Transverse colon (tissue), 4 donors: ENCODE data around the gene PLAGL1. TPM values are rescaled to one million over a fixed set of nuclear protein-coding genes. Genes with fewer than 3 reads are reported as not detected.

Source experiments
- DNase-seq: peaks from one replicate; pipeline ENCODE4 v3.0.0-alpha.2; 2019
- H3K27ac ChIP-seq, 4 donors: fragments of 200-600 bp; sonication (generic); 2 replicates each; pipeline ENCODE4 v1.5.1; 2016 to 2018; ENCODE audit warnings: inconsistent platforms in 4 of 4
- H3K27me3 ChIP-seq: fragments of 200-600 bp; sonication (generic); 2 replicates; pipeline ENCODE4 v1.5.1; 2017; ENCODE audit warnings: inconsistent platforms
- H3K36me3 ChIP-seq, 4 donors: fragments of 200-600 bp; sonication (generic); 2 replicates each; pipeline ENCODE4 v1.5.1; 2017 to 2019; ENCODE audit warnings: inconsistent platforms in 4 of 4
- H3K4me1 ChIP-seq, 4 donors: fragments of 200-600 bp; sonication (generic); 2 replicates each; pipeline ENCODE4 v1.5.1; 2017 to 2020; ENCODE audit warnings: inconsistent platforms in 4 of 4
- H3K4me3 ChIP-seq, 4 donors: fragments of 200-600 bp; sonication (generic); 1 replicate in 1 of 4; 2 replicates in 3 of 4; pipeline versions ENCODE4 v1.5.1 to v1.6.1; 2017 to 2019; ENCODE audit warnings: inconsistent platforms in 4 of 4
- H3K9me3 ChIP-seq, 2 donors: fragments of 200-600 bp; sonication (generic); 2 replicates each; pipeline ENCODE4 v1.5.1; 2017 to 2019; ENCODE audit warnings: inconsistent platforms in 2 of 2
- EP300 ChIP-seq: sonication (generic); formaldehyde crosslinking; IDR thresholded peaks from one replicate; pipeline ENCODE4 v1.6.1; 2017; ENCODE audit warnings: antibody characterized with exemption, low read depth
- POLR2A ChIP-seq: fragments of 450-650 bp; IDR thresholded peaks from one replicate; pipeline ENCODE4 v1.6.1; 2016; ENCODE audit warnings: antibody characterized with exemption, mild to moderate bottlenecking, moderate library complexity
- POLR2AphosphoS5 ChIP-seq, 3 donors: sonication (generic); formaldehyde crosslinking; IDR thresholded peaks; one replicate each; pipeline ENCODE4 v1.6.1; 2016; ENCODE audit warnings: antibody characterized with exemption in 3 of 3
- WGBS, 2 donors: methylation state at CpG; one replicate each; pipeline ENCODE4 v1.1.5; 2018; ENCODE audit warnings: low coverage in 1 of 2; 5-methylcytosine and 5-hydroxymethylcytosine counted together
- in situ Hi-C, 4 donors: fragments of 200-750 bp; cut with MboI; loops; one replicate each; pipeline versions ENCODE4 v1.15.0 to v1.15.1; 2017; ENCODE audit warnings: low sequenced_read_pairs in 3 of 4, low pct_ligation_motif_present in 1 of 4, low pct_unique_long_range_greater_than_20kb in 1 of 4
- intact Hi-C: fragments of 100-400 bp; cut with DNase I; formaldehyde crosslinking; loops from one replicate; pipeline ENCODE4 v1.15.1; 2023; ENCODE audit warnings: low total_unique reads
- total RNA-seq, 4 donors: library from RNA; depleted of rRNA; stranded (reverse); fragments of >200 nt; gene quantifications; one replicate each; pipeline ENCODE4 v1.1.0, GENCODE V29; 2016
- TF ChIP-seq, protein P1 (sequence below), 5 experiments: fragments of 200-600 bp in 3 of 5; fragments of 450-650 bp in 2 of 5; sonication (generic) in 3 of 5; IDR thresholded peaks; 1 replicate in 2 of 5; 2 replicates in 3 of 5; pipeline ENCODE4 v1.5.1; 2016 to 2017; ENCODE audit warnings: antibody characterized with exemption in 5 of 5, inconsistent platforms in 3 of 5, mild to moderate bottlenecking in 2 of 5, moderate library complexity in 1 of 5

PLAGL1 gene, protein sequence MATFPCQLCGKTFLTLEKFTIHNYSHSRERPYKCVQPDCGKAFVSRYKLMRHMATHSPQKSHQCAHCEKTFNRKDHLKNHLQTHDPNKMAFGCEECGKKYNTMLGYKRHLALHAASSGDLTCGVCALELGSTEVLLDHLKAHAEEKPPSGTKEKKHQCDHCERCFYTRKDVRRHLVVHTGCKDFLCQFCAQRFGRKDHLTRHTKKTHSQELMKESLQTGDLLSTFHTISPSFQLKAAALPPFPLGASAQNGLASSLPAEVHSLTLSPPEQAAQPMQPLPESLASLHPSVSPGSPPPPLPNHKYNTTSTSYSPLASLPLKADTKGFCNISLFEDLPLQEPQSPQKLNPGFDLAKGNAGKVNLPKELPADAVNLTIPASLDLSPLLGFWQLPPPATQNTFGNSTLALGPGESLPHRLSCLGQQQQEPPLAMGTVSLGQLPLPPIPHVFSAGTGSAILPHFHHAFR
- 100 to 1,000 TPM in 1 of 4 donors, 10 to 100 TPM in 3; 45.3 to 133 (median 50.4) TPM for total RNA-seq

DNA sequence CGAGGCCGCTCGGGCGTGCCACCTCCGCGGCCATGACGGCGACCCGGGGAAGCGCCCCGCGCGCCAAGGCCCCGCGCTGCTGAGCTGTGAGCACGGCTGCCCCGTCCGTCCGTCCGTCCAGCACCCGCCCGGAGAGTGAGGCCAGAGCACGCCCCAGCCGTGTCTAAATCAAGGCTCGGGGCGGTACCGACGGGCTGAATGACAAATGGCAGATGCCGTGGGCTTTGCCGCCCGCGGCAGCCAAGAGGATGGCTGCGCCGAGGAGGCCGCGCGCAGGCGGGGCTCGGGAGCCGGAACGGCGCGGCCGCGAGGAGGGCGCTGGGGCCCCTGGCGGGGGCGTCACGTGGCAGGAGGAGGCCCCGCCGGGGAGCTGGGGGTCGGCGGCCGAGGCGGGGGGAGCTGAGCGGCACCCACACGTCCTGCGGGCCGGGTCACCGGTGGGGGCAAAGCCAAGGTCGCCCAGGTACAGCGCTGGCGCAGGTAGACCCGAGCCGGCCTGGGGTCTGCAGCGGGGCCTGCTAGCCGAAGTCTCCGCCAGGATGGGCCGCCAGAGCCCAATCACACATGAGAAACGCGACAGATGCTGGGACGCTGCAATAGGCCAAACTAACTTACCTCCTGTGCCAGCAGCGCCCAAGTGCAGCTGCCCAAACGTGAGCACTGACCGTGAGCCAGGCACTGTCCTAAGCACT, at the start of gene PLAGL1:
TSS of gene PLAGL1 (minus strand) at position 140 of the 692 bp plus-strand sequence. CDS start 60,123 bp downstream, outside the sequence.
- no peaks in the 10 kb centered on the region for H3K36me3 ChIP-seq
- H3K4me1 ChIP-seq = peaks cover 0 to 18% (median 6%) of the 10 kb centered on the region in 4 donors
- no peaks in the 10 kb centered on the region for H3K9me3 ChIP-seq
- 64% methylated on average over 69 of the region's 75 CpGs; no CpG with 5 or more reads in 1 of the 2 donors for WGBS, 2 donors
- H3K27me3 ChIP-seq = no peaks in the 10 kb centered on the region
- no peak for TF ChIP-seq EP300
- TF ChIP-seq POLR2A = peak; percentile 73
- TF ChIP-seq, protein P1, sequence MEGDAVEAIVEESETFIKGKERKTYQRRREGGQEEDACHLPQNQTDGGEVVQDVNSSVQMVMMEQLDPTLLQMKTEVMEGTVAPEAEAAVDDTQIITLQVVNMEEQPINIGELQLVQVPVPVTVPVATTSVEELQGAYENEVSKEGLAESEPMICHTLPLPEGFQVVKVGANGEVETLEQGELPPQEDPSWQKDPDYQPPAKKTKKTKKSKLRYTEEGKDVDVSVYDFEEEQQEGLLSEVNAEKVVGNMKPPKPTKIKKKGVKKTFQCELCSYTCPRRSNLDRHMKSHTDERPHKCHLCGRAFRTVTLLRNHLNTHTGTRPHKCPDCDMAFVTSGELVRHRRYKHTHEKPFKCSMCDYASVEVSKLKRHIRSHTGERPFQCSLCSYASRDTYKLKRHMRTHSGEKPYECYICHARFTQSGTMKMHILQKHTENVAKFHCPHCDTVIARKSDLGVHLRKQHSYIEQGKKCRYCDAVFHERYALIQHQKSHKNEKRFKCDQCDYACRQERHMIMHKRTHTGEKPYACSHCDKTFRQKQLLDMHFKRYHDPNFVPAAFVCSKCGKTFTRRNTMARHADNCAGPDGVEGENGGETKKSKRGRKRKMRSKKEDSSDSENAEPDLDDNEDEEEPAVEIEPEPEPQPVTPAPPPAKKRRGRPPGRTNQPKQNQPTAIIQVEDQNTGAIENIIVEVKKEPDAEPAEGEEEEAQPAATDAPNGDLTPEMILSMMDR (IDR thresholded peaks at IDR 0.05) = no peak
- TF ChIP-seq POLR2AphosphoS5 (IDR thresholded peaks at IDR 0.05) = peak; percentile 71 to 96 (median 89)
- H3K27ac ChIP-seq = peak within 1 kb of the TSS; percentile 77 to 87 (median 84)
- H3K4me3 ChIP-seq = peak within 1 kb of the TSS; percentile 37 to 69 (median 63)
- intact Hi-C loops = loop anchor here (2.0 kb wide), 1 partner anchor 433 kb away; no protein-coding TSS in a partner anchor
- in situ Hi-C loops = loop anchor here in 1 of 4 donors (10.0 kb wide), 1 partner anchor 63 kb away; no protein-coding TSS in a partner anchor
- peak; percentile 69 for DNase-seq

DNA sequence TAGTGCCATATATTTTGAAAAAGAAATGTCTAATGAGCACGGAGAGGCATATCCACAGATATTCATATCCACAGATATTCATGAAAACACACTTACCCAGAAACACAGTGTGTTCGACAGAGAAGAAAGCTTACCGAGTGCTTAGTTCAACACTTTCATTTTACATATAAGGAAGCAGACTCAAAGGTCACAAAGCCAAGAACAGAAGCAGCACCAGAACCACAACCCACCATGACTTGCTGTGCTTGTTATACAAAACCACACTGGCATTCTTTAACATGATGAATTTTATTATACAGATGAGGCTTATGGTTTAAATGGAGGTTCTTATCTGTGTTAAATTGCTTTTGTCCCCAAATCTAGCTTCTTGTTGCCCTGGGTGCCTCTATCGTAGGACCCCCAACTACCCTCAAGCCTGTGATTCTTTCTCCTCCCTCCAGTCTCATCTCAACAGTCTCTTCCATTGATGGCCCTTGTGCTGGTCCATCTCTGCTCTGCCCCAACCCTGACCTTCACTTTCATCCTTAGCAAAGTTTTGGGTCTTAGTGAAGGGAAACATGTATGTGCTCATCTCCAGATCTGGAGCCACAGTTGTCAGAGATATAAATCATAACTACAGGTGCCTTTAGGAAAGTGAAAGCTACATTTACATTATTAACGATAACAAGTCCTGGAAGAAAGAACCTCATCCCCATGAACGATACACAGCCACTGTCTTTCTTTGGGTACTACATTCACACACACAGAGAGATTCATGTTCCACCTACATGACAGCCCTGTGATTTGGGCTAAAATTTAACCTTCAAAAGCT, 47.3 kb upstream of the PLAGL1 start:
- TF ChIP-seq, protein P1 (IDR thresholded peaks at IDR 0.05) = no peak
- TF ChIP-seq POLR2A (no peak), EP300 (no peak), POLR2AphosphoS5 (IDR thresholded peaks at IDR 0.05) (no peak)
- 10 to 32% methylated on average over 3 to 6 of the region's 6 CpGs for WGBS, 2 donors
- Histone ChIP-seq H3K36me3 (no peaks in the 10 kb centered on the region), H3K4me1 (peaks cover 0 to 13% (median 10%) of the 10 kb centered on the region in 4 donors), H3K27ac (peak overlapping the region; percentile 53 to 78 (median 63)), H3K9me3 (no peaks in the 10 kb centered on the region), H3K4me3 (peak overlapping the region in 2 of 4 donors; percentile 6 to 24), H3K27me3 (no peaks in the 10 kb centered on the region)
- intact Hi-C loops = no loop called here
- no peak for DNase-seq
- in situ Hi-C loops = no loop called here

DNA sequence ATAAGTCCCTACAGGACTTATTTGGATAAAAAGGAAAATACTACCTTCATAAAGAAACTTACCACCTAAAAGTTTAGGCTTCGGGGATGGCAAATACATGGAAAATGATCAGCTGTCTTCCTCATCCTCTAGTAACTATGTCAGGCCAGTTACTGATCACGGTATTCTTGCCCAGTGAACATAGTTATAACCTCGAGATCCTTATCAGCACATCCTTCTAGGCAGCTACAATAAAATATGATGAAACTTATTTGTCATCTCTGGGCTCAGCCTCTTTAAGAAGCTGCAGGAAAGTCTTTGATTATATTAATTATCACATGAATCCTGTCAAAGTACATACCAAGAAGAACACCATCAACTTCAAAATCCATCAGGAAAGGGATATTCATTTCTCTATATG, 45.5 kb upstream of the PLAGL1 start:
- intact Hi-C loops (no loop called here), in situ Hi-C loops (no loop called here)
- Histone ChIP-seq H3K9me3 (no peaks in the 10 kb centered on the region), H3K36me3 (no peaks in the 10 kb centered on the region), H3K4me1 (peaks cover 0 to 13% (median 10%) of the 10 kb centered on the region in 4 donors), H3K27me3 (no peaks in the 10 kb centered on the region), H3K4me3 (no peak overlapping the region), H3K27ac (no peak overlapping the region)
- no peak for DNase-seq
- WGBS, 2 donors = 50 to 63% methylated on average over 3 of the region's 3 CpGs
- TF ChIP-seq EP300 (no peak), POLR2A (no peak), POLR2AphosphoS5 (IDR thresholded peaks at IDR 0.05) (no peak)
- TF ChIP-seq, protein P1 (IDR thresholded peaks at IDR 0.05) = no peak
